GM13976 (cell line): ENCODE results near the gene G6PC2.
"Not testable (repeated sequence)": the region's sequence is repeated elsewhere in the genome, so short reads cannot be mapped to it uniquely, and the experiment has no call there.

Source experiments
- DNase-seq: peaks from one replicate; pipeline ENCODE4 v3.0.0; 2012; ENCODE audit warnings: low spot score
- CTCF ChIP-seq: IDR thresholded peaks from 2 replicates; pipeline ENCODE4 v1.5.1; 2012; ENCODE audit warnings: borderline replicate concordance, mild to moderate bottlenecking; ENCODE audit not compliant: insufficient read depth; ENCODE audit errors: extremely low read depth, missing control alignments, control extremely low read depth
- in situ Hi-C: fragments of 300-500 bp; cut with MboI; formaldehyde crosslinking; loops from one replicate; pipeline ENCODE4 v1.12.0; 2022; ENCODE audit warnings: low sequenced_read_pairs, mixed read lengths, inconsistent platforms; ENCODE audit not compliant: unreplicated experiment

Gene G6PC2

GRCh38 chr2:168874368-168875054, 26.6 kb upstream of the G6PC2 start:
- DNase-seq, result no peak
- TF ChIP-seq CTCF, result no peak
- in situ Hi-C loops, result no loop called here

DNA sequence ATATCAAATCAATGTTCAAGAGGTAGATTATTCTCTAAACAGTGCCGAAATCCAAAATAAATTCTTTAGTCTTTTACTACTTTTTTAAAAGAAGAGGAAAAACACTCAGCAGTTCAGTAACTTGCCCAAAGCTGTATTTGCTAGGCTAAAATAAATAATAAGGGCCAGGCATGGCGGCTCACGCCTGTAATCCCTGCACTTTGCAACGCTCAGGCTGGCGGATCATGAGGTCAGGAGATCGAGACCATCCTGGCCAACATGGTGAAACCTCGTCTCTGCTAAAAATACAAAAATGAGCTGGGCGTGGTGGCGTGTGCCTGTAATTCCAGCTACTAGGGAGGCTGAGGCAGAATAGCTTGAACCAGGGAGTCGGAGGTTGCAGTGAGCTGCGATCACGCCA, 18.9 kb upstream of the G6PC2 start:
- DNase-seq, in situ Hi-C loops: not testable (repeated sequence)

- in situ Hi-C loops, result no loop called here
- no peak for TF ChIP-seq CTCF
- DNase-seq, result no peak
These were observed 16.1 kb upstream of the G6PC2 start for GRCh38 chr2:168884975-168885374.

DNA sequence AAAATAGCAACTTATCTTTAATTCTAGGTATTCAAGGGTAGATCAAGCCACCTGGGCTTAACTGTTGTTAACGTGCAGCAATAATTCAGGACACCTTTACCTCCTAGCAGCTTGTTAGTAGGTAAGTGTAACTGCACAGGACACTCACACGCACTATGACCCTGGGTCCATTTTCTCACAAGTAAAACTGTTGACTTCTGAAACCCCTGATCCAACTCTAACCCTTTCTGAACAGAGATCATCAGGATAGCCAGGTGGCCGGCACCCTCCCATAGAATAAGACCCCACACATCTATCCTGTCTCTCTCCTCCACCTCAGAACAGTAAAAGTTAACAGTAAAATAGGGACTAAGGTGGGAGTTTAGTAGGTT, 11.5 kb upstream of the G6PC2 start:
- no peak for TF ChIP-seq CTCF
- in situ Hi-C loops, result no loop called here
- no peak for DNase-seq

GRCh38 chr2:168890006-168890782, 10.9 kb upstream of the G6PC2 start, which contains the start of gene SPC25:
TSS of gene SPC25 (minus strand) at chr2:168890430. CDS start at chr2:168889519, 911 bp downstream.
- DNase-seq, result peak; percentile 94
- no peak for TF ChIP-seq CTCF
- in situ Hi-C loops, result no loop called here

GRCh38 chr2:168892327-168892726, 8.8 kb upstream of the G6PC2 start:
- in situ Hi-C loops, result no loop called here
- no peak for DNase-seq
- no peak for TF ChIP-seq CTCF

DNA sequence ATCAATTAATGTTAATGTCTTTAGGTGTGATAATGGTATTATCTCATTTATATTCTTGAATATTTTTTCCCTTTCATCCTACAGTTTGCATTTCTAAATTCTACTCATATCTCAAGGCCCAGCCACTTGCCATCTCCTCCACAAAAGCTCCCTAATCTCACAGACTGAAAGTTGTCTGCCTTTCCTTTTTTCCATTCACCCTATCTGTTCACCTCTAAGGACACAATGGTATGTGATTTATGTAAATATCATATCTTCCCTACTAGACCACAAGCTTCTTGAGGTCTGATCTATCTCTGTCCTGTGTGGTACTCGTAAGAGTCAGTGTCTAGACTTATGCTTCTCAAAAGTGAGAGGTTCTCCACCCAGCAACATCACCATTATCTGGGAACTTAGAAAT, 7.0 kb upstream of the G6PC2 start:
- TF ChIP-seq CTCF, result no peak
- DNase-seq, result no peak
- in situ Hi-C loops, result no loop called here
